K562 (cell line): ENCODE data around the gene FAM83E. TPM values are rescaled to one million over a fixed set of nuclear protein-coding genes. Genes with fewer than 3 reads are reported as not detected.

Experiments
- AFF1 ChIP-seq, 2 experiments: fragments of 450-650 bp; IDR thresholded peaks; 2 replicates each; pipeline ENCODE4 v1.6.1; 2018; ENCODE audit warnings: mild to moderate bottlenecking in 2 of 2, low read depth in 1 of 2; ENCODE audit not compliant: partially characterized antibody in 2 of 2
- ATF4 ChIP-seq: fragments of 450-650 bp; formaldehyde crosslinking; IDR thresholded peaks from 2 replicates; pipeline ENCODE4 v1.4.0; 2022; ENCODE audit warnings: mild to moderate bottlenecking, moderate library complexity
- BHLHE40 ChIP-seq: IDR thresholded peaks from 2 replicates; pipeline ENCODE4 v1.6.1; 2011; ENCODE audit warnings: low read length, improper control_type of control experiment
- FIP1L1 ChIP-seq: fragments of 200-400 bp; formaldehyde crosslinking; IDR thresholded peaks from 2 replicates; pipeline ENCODE4 v1.6.1; 2018; ENCODE audit warnings: mild to moderate bottlenecking, low read depth, low read length; ENCODE audit not compliant: poor library complexity, severe bottlenecking
- HMG20A ChIP-seq: fragments of 450-650 bp; formaldehyde crosslinking; conservative IDR thresholded peaks from 2 replicates; pipeline ENCODE4 v1.4.0; 2020; ENCODE audit warnings: mild to moderate bottlenecking, mixed read lengths
- JUND ChIP-seq, 2 experiments: IDR thresholded peaks; 2 replicates in 1 of 2; 3 replicates in 1 of 2; pipeline ENCODE4 v1.6.1; 2011; ENCODE audit warnings: borderline replicate concordance in 2 of 2, low read depth in 2 of 2, low read length in 2 of 2, improper control_type of control experiment in 1 of 2, missing biosample characterization in 1 of 2, missing genetic modification characterization in 1 of 2, missing genetic modification reagents in 1 of 2
- MITF ChIP-seq: IDR thresholded peaks from 2 replicates; pipeline ENCODE4 v1.6.1; 2014; ENCODE audit warnings: antibody characterized with exemption
- NEUROD1 ChIP-seq: fragments of 150-350 bp; IDR thresholded peaks from 2 replicates; pipeline ENCODE4 v1.6.1; 2014; ENCODE audit warnings: borderline replicate concordance, low read length, low read depth; ENCODE audit not compliant: partially characterized antibody
- NR2C2 ChIP-seq, 2 experiments: fragments of 200-800 bp in 1 of 2; sonication (Bioruptor generic) in 1 of 2; sonication (generic) in 1 of 2; formaldehyde crosslinking in 1 of 2; IDR thresholded peaks; 2 replicates each; pipeline versions ENCODE4 v1.6.1 to v1.8.0; 2016 to 2022; ENCODE audit warnings: mild to moderate bottlenecking in 1 of 2, missing compliant biosample characterization in 1 of 2, missing genetic modification characterization in 1 of 2, missing genetic modification reagents in 1 of 2
- RBM15 ChIP-seq: fragments of 200-400 bp; formaldehyde crosslinking; IDR thresholded peaks from 2 replicates; pipeline ENCODE4 v1.6.1; 2018; ENCODE audit warnings: mild to moderate bottlenecking, low read length, moderate library complexity; ENCODE audit not compliant: insufficient read depth
- RBM22 ChIP-seq: fragments of 200-400 bp; formaldehyde crosslinking; IDR thresholded peaks from 2 replicates; pipeline ENCODE4 v1.6.1; 2018; ENCODE audit warnings: low read length, low read depth; ENCODE audit not compliant: poor library complexity, severe bottlenecking
- TFAM ChIP-seq: fragments of 250-450 bp; sonication (Bioruptor Pico); conservative IDR thresholded peaks from 2 replicates; pipeline ENCODE4 v1.5.0; 2021; ENCODE audit warnings: mild to moderate bottlenecking, moderate library complexity
- ZNF398 ChIP-seq: fragments of 250-450 bp; sonication (Bioruptor Pico); IDR thresholded peaks from 2 replicates; pipeline ENCODE4 v1.8.0; 2021; ENCODE audit warnings: moderate library complexity, mild to moderate bottlenecking, inconsistent platforms
- polyA plus RNA-seq, 8 experiments: library from polyadenylated mRNA; depleted of rRNA in 4 of 8; stranded (reverse) in 5 of 8; unstranded in 3 of 8; fragments of >200 nt; fragmentation: Nextera tagmentation in 2 of 8; fragmentation: Illumina TruSeq in 1 of 8; extraction: Ambion mirVana in 2 of 8; extraction: Trizol in 1 of 8; gene quantifications; 2 replicates each; pipeline versions ENCODE4 v1.2.1 to v1.2.3, GENCODE V29; 2011 to 2014; ENCODE audit warnings: inconsistent platforms in 1 of 8, missing spikeins in 1 of 8
- total RNA-seq, 7 experiments: library from RNA; depleted of rRNA in 6 of 7; stranded (reverse); fragments of >200 nt in 6 of 7; fragmentation: Illumina TruSeq in 2 of 7; extraction: Trizol in 2 of 7; gene quantifications; 2 replicates each; pipeline versions ENCODE4 v1.2.1 to v1.2.3, GENCODE V29; 2011 to 2021; ENCODE audit warnings: low replicate concordance in 1 of 7

Gene FAM83E
- total and polyA plus RNA-seq, 9 of the 15 experiments (the other 6 are each of a cell fraction or from before 2014, with no cell fraction given), result 0.15 to 0.87 (median 0.29) TPM; not detected in 4

- no peak for TF ChIP-seq AFF1 (IDR thresholded peaks at IDR 0.05; ENCODE audit: low read depth in 1 of 2, partially characterized antibody in 2 of 2)
- no peak for TF ChIP-seq TFAM (CRISPR knock-in tag)
- no peak for TF ChIP-seq HMG20A (CRISPR knock-in tag)
- TF ChIP-seq ATF4 (CRISPR knock-in tag), result no peak
- 0 out of 2 replicates have a peak, but pooled peaks have one; percentile 53 for TF ChIP-seq NR2C2 (CRISPR knock-in tag; IDR thresholded peaks at IDR 0.05)
- TF ChIP-seq NR2C2 (tag; IDR thresholded peaks at IDR 0.05), result no peak; the same call in 1 of the 2 replicates
- TF ChIP-seq BHLHE40, result 0 out of 2 replicates have a peak, but pooled peaks have one; percentile 35
- TF ChIP-seq RBM22, result no peak
- TF ChIP-seq NEUROD1, result no peak
- TF ChIP-seq MITF, result no peak
- TF ChIP-seq RBM15, result no peak
- TF ChIP-seq ZNF398 (CRISPR knock-in tag), result no peak
- TF ChIP-seq JUND (IDR thresholded peaks at IDR 0.05; ENCODE audit: borderline replicate concordance, low read depth, low read length), result 0 out of 2 replicates have a peak, but pooled peaks have one; percentile 40
- TF ChIP-seq JUND (tag; IDR thresholded peaks at IDR 0.05; ENCODE audit: borderline replicate concordance, low read depth, low read length), result no peak; the same call in 2 of the 3 replicates
- TF ChIP-seq FIP1L1, result no peak
Observed at GRCh38 chr19:48624067-48624594, 9.3 kb upstream of the FAM83E start (continued).
